Endothelial cell of umbilical vein (primary cell): ENCODE measurements around the gene FADS2. TPM values are rescaled to one million over a fixed set of nuclear protein-coding genes. Genes with fewer than 3 reads are reported as not detected.

Experiments
- BruUV-seq: library from RNA; stranded (reverse); fragments of 400-500 nt; replicated peaks from 2 replicates; lab custom pipeline; 2021; lab: Mats Ljungman, UMichigan
- CTCF ChIA-PET: fragments of 300-600, 350-600 bp; sonication (Branson Sonifier 250); formaldehyde crosslinking; loops from one replicate; lab custom pipeline; 2021; ENCODE audit warnings: antibody characterized with exemption, inconsistent platforms; lab: Charles Lee
- POLR2A ChIA-PET: fragments of 300-600, 350-600 bp; sonication (Branson Sonifier 250); formaldehyde crosslinking; loops from one replicate; lab custom pipeline; 2021; ENCODE audit warnings: antibody characterized with exemption, inconsistent platforms; lab: Charles Lee
- DNase-seq: peaks from one replicate; pipeline ENCODE4 v3.0.0-alpha.2; 2011; ENCODE audit warnings: low read depth, low spot score
- FAIRE-seq: peaks from 2 replicates; lab custom pipeline; 2011; peaks lifted over from hg19 to GRCh38; lab: Jason Lieb, UNC
- H2AFZ ChIP-seq: 2 replicates; pipeline ENCODE4 v1.6.0; 2012; ENCODE audit warnings: low read depth, low read length, control low read depth, inconsistent platforms
- H3K27ac ChIP-seq: 2 replicates; pipeline ENCODE4 v1.5.1; 2011; ENCODE audit warnings: low read depth, mild to moderate bottlenecking, control low read depth, low read length, moderate library complexity; ENCODE audit not compliant: insufficient read depth
- H3K27me3 ChIP-seq, 2 experiments: 2 replicates each; pipeline versions ENCODE4 v1.6.0 to v1.6.1; 2011; ENCODE audit warnings: low read length in 2 of 2, mixed read lengths in 1 of 2; ENCODE audit not compliant: control insufficient read depth in 2 of 2, insufficient read depth in 2 of 2
- H3K36me3 ChIP-seq, 2 experiments: 2 replicates in 1 of 2; 3 replicates in 1 of 2; pipeline ENCODE4 v1.5.1; 2011; ENCODE audit warnings: low read length in 2 of 2, mild to moderate bottlenecking in 1 of 2, moderate library complexity in 1 of 2; ENCODE audit not compliant: control insufficient read depth in 2 of 2, insufficient read depth in 2 of 2; ENCODE audit errors: extremely low read depth in 1 of 2
- H3K4me1 ChIP-seq: 3 replicates; pipeline ENCODE4 v1.5.1; 2011; ENCODE audit warnings: mild to moderate bottlenecking, low read length; ENCODE audit not compliant: control insufficient read depth, insufficient read depth; ENCODE audit errors: extremely low read depth
- H3K4me2 ChIP-seq: 2 replicates; pipeline ENCODE4 v1.6.1; 2011; ENCODE audit warnings: low read length, control low read depth, mixed read lengths; ENCODE audit not compliant: insufficient read depth
- H3K4me3 ChIP-seq, 3 experiments: fragments of 200-600 bp in 1 of 3; sonication (generic), shearing (Covaris generic) in 1 of 3; replicated peaks in 1 of 3; 2 replicates each; pipeline ENCODE4 v1.5.1; 2011 to 2016; ENCODE audit warnings: control low read depth in 3 of 3, low read length in 3 of 3, mild to moderate bottlenecking in 2 of 3, inconsistent platforms in 1 of 3, low read depth in 1 of 3, moderate library complexity in 1 of 3; ENCODE audit not compliant: insufficient read depth in 1 of 3
- H3K79me2 ChIP-seq: 2 replicates; pipeline ENCODE4 v1.6.0; 2012; ENCODE audit warnings: low read length, inconsistent platforms; ENCODE audit not compliant: control insufficient read depth, insufficient read depth
- H3K9ac ChIP-seq: replicated peaks from 2 replicates; pipeline ENCODE3; 2011; ENCODE audit warnings: low read length, control low read depth; ENCODE audit not compliant: insufficient read depth; ENCODE audit errors: extremely low read depth
- H3K9me1 ChIP-seq: replicated peaks from 3 replicates; pipeline ENCODE4 v1.6.0; 2011; ENCODE audit warnings: mild to moderate bottlenecking, low read length; ENCODE audit not compliant: control insufficient read depth, insufficient read depth; ENCODE audit errors: extremely low read depth
- H3K9me3 ChIP-seq: replicated peaks from 2 replicates; pipeline ENCODE4 v1.5.1; 2012; ENCODE audit warnings: low read length, inconsistent platforms; ENCODE audit not compliant: control insufficient read depth, insufficient read depth
- H4K20me1 ChIP-seq: replicated peaks from 2 replicates; pipeline ENCODE3; 2011; ENCODE audit warnings: mild to moderate bottlenecking, low read length; ENCODE audit not compliant: control insufficient read depth, insufficient read depth; ENCODE audit errors: extremely low read depth
- EZH2 ChIP-seq: IDR thresholded peaks from 2 replicates; pipeline ENCODE4 v1.6.1; 2012; ENCODE audit warnings: borderline replicate concordance, low read depth, mild to moderate bottlenecking, moderate library complexity, low read length, inconsistent platforms; ENCODE audit not compliant: severe bottlenecking
- FOS ChIP-seq: IDR thresholded peaks from 2 replicates; pipeline ENCODE4 v1.6.1; 2011; ENCODE audit warnings: mild to moderate bottlenecking, low read length, moderate library complexity, borderline replicate concordance; ENCODE audit not compliant: insufficient read depth
- GATA2 ChIP-seq: IDR thresholded peaks from 2 replicates; pipeline ENCODE4 v1.7.0; 2011; ENCODE audit warnings: low read depth, mild to moderate bottlenecking, moderate library complexity, mixed read lengths, low read length; ENCODE audit not compliant: insufficient read length, insufficient read depth
- JUN ChIP-seq: IDR thresholded peaks from 2 replicates; pipeline ENCODE4 v1.6.1; 2011; ENCODE audit warnings: borderline replicate concordance, low read depth; ENCODE audit not compliant: insufficient read length, insufficient read depth
- MYC ChIP-seq: IDR thresholded peaks from one replicate; pipeline ENCODE4 v1.6.1; 2011; ENCODE audit warnings: mild to moderate bottlenecking, low read depth, low read length
- POLR2A ChIP-seq: IDR thresholded peaks from 2 replicates; pipeline ENCODE4 v1.6.1; 2012; ENCODE audit warnings: low read depth, mild to moderate bottlenecking, control low read depth, low read length
- POLR2AphosphoS5 ChIP-seq: IDR thresholded peaks from 2 replicates; pipeline ENCODE4 v1.6.1; 2012; ENCODE audit warnings: low read depth, mild to moderate bottlenecking, control low read depth, low read length, moderate library complexity; ENCODE audit not compliant: insufficient read depth
- dilution Hi-C: fragments of 300-500 bp; cut with MboI; formaldehyde crosslinking; loops from one replicate; pipeline ENCODE4 v1.15.0; 2019; ENCODE audit warnings: low sequenced_read_pairs; ENCODE audit not compliant: extremely low pct_ligation_motif_present
- intact Hi-C: fragments of 100-400 bp; cut with micrococcal nuclease; formaldehyde crosslinking; loops from one replicate; pipeline ENCODE4 v1.10.0; 2022
- polyA plus RNA-seq, 4 experiments: library from polyadenylated mRNA; depleted of rRNA in 3 of 4; stranded (reverse) in 3 of 4; unstranded in 1 of 4; fragments of >200 nt; gene quantifications; 2 replicates each; pipeline versions ENCODE4 v1.2.1 to v1.2.3, GENCODE V29; 2011 to 2012; ENCODE audit warnings: missing spikeins in 1 of 4
- total RNA-seq: library from RNA; stranded (reverse); gene quantifications from 2 replicates; pipeline ENCODE4 v1.2.3, GENCODE V29; 2021
- TF ChIP-seq, protein P1 (sequence below): IDR thresholded peaks from 2 replicates; pipeline ENCODE4 v1.6.1; 2011; ENCODE audit not compliant: insufficient read depth, insufficient read length
- TF ChIP-seq, protein P2 (sequence below), 2 donors: IDR thresholded peaks; 1 replicate in 1 of 2; 2 replicates in 1 of 2; pipeline ENCODE4 v1.5.1; 2011; ENCODE audit warnings: low read length in 2 of 2, mild to moderate bottlenecking in 2 of 2, moderate library complexity in 2 of 2, control low read depth in 1 of 2, inconsistent platforms in 1 of 2, low read depth in 1 of 2; ENCODE audit not compliant: insufficient read depth in 1 of 2; ENCODE audit errors: extremely low read depth in 1 of 2

The FADS2 gene
- total and polyA plus RNA-seq, 2 donors (not counting 3 experiments of a cell fraction or from before 2014, with no cell fraction given) = 668 to 898 TPM

DNA sequence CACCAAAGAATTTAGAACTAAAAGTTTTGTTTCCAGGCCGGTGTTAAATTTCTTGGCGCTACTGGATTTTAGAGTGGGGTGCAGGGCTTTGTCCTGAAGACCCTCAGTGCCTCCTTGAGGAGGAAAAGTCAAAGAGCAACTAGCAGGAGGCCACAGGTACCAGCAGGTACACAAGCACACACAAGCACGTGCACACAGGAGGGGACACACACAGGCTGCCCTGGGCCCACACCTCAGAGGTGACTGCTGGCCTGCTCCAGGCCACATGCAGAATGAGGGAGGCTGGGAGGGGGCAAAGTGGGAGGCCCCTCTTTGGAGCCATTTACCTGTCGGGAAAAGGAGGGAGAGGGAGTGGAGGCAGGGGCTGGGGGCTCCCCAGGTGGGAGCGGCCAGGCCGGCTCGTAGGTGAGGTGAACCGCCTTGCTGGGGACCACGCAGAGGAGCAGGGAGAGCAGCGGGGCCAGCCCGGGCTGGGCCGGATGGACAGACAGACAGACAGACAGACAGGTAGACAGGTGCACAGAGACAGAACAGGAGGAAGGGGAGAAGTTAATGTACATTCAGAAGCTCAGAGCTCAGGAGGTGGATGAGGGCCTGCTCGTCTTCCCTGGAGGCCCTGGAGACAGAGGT, 77.1 kb downstream of the FADS2 start:
- Histone ChIP-seq H3K9ac (no peak overlapping the region), H3K9me3 (no peaks in the 10 kb centered on the region), H3K4me1 (no peaks in the 10 kb centered on the region), H3K27ac (no peak overlapping the region), H3K9me1 (no peaks in the 10 kb centered on the region), H3K4me3 (no peak overlapping the region), H2AFZ (no peak overlapping the region), H3K4me2 (no peak overlapping the region), H4K20me1 (no peaks in the 10 kb centered on the region), H3K36me3 (no peaks in the 10 kb centered on the region), H3K79me2 (no peaks in the 10 kb centered on the region), H3K27me3 (no peaks in the 10 kb centered on the region)
- ChIA-PET CTCF (interaction anchor here (0.8 to 16.0 kb wide), 4 partner anchors 15 to 203 kb away, joined by 3 to 416 read pairs (median 10); no protein-coding TSS in a partner anchor), POLR2A (no interaction called here)
- dilution Hi-C loops = no loop called here
- TF ChIP-seq POLR2AphosphoS5 = no peak
- no peak for TF ChIP-seq FOS
- TF ChIP-seq, protein P1, sequence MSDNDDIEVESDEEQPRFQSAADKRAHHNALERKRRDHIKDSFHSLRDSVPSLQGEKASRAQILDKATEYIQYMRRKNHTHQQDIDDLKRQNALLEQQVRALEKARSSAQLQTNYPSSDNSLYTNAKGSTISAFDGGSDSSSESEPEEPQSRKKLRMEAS = no peak
- TF ChIP-seq JUN = no peak
- no peak for TF ChIP-seq GATA2
- intact Hi-C loops = no loop called here
- DNase-seq = no peak
- BruUV-seq = no TSS peak
- no peak for FAIRE-seq

DNA sequence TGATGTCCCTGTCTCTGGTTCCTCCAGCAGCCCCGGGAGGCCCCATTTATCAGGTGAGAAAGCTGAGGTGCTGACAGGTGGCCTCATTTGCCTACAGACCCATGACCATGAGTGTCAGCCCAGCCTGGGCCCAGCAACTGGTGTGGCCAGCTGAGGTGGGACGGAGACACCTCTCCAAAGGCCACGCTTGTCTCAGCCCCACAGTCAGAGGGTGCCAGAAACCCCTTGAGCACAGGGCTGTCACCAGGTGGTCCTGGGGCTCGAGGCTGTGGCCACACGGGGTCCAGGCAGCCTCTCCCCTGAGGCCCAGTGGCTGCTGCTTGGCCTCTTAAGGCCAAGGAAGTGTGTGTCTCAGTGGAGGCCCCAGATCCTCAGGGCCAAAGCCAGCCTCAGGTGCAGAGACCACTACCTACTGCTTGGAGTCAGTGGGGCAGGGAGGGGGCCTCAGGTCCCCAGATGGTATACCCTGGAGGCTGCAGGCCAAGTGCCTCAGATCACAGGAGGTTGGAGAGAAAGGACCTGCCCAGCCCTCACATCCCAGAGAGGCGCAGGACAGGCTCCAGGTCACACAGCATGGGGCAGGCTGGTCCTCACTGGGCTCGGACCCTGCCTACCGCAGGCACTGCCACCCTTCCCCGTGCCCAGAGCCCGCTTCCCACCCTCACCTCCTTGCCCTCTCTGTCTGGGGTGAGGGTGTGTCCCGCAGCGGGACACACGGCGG, 77.9 kb downstream of the FADS2 start:
- no peaks in the 10 kb centered on the region for H3K9me3 ChIP-seq
- FAIRE-seq (no peak), DNase-seq (no peak)
- no peaks in the 10 kb centered on the region for H3K4me1 ChIP-seq
- ChIA-PET POLR2A (no interaction called here), CTCF (interaction anchor here (0.6 to 16.0 kb wide), 3 partner anchors 10 to 202 kb away, joined by 3 to 416 read pairs (median 12); no protein-coding TSS in a partner anchor)
- no peak for TF ChIP-seq MYC
- no peak for TF ChIP-seq FOS
- no peak for TF ChIP-seq EZH2
- no peak for TF ChIP-seq POLR2A
- TF ChIP-seq, protein P2, sequence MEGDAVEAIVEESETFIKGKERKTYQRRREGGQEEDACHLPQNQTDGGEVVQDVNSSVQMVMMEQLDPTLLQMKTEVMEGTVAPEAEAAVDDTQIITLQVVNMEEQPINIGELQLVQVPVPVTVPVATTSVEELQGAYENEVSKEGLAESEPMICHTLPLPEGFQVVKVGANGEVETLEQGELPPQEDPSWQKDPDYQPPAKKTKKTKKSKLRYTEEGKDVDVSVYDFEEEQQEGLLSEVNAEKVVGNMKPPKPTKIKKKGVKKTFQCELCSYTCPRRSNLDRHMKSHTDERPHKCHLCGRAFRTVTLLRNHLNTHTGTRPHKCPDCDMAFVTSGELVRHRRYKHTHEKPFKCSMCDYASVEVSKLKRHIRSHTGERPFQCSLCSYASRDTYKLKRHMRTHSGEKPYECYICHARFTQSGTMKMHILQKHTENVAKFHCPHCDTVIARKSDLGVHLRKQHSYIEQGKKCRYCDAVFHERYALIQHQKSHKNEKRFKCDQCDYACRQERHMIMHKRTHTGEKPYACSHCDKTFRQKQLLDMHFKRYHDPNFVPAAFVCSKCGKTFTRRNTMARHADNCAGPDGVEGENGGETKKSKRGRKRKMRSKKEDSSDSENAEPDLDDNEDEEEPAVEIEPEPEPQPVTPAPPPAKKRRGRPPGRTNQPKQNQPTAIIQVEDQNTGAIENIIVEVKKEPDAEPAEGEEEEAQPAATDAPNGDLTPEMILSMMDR (IDR thresholded peaks at IDR 0.05; ENCODE audit: extremely low read depth in 1 of 2, insufficient read depth in 1 of 2, low read depth in 1 of 2, low read length in 2 of 2) = no peak
- TF ChIP-seq, protein P1 = no peak
- TF ChIP-seq POLR2AphosphoS5 = no peak
- no peak for TF ChIP-seq JUN
- no peak for TF ChIP-seq GATA2
- no peak overlapping the region for H3K9ac ChIP-seq
- no peaks in the 10 kb centered on the region for H3K9me1 ChIP-seq
- H3K36me3 ChIP-seq = no peaks in the 10 kb centered on the region
- H3K27me3 ChIP-seq = no peaks in the 10 kb centered on the region
- no peak overlapping the region for H3K27ac ChIP-seq
- dilution Hi-C loops = no loop called here
- no peaks in the 10 kb centered on the region for H4K20me1 ChIP-seq
- H3K79me2 ChIP-seq = no peaks in the 10 kb centered on the region
- no peak overlapping the region for H2AFZ ChIP-seq
- no peak overlapping the region for H3K4me3 ChIP-seq
- no peak overlapping the region for H3K4me2 ChIP-seq
- intact Hi-C loops = no loop called here
- BruUV-seq = no TSS peak
